ENCODE data around the gene DDR1. TPM values are rescaled to one million over a fixed set of nuclear protein-coding genes. Genes with fewer than 3 reads are reported as not detected.

DDR1 gene
- total and polyA plus RNA-seq, 2 experiments from 2014 or later = 58.3 to 154 TPM

DNA sequence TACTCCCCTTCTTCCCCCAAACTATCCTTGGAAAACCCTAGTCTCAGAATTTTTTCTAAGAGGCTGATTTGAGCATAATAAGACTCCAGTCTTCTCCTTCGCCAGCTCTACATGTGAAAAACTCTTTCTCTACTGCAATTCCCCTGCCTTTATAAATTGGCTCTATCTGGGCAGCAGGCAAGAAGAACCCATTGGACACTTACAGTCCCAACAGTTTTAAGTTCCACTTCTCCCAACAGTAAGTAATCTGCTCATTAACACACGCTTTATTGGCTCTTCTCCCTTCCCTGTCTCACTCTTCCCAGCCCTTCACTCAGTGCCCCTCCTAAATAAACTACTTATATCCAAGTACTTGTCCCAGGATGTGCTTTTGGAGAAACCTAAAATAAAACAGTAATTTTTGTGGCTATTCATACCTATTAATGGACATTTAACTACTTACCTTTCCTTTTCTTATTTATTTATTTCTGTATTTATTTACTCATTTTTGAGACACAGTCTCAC, 11.1 kb upstream of the DDR1 start:
- Histone ChIP-seq H3K4me2 (no peak overlapping the region), H3K9me2 (ENCODE audit: insufficient read depth) (peaks cover 21% of the 10 kb centered on the region)

More for the DNA sequence above, 11.1 kb upstream of the DDR1 start:
- TF ChIP-seq ZNF114 (CRISPR knock-in tag; IDR thresholded peaks at IDR 0.05) (no peak), NANOG (IDR thresholded peaks at IDR 0.05; ENCODE audit: borderline replicate concordance) (no peak), JUNB (IDR thresholded peaks at IDR 0.05; ENCODE audit: unreplicated experiment) (no peak), POLR2AphosphoS5 (IDR thresholded peaks at IDR 0.05; ENCODE audit: low read depth) (no peak), STAT1 (IDR thresholded peaks at IDR 0.05; ENCODE audit: unreplicated experiment) (no peak), ZNF331 (CRISPR knock-in tag; IDR thresholded peaks at IDR 0.05; ENCODE audit: low read depth) (no peak), EZH2 (IDR thresholded peaks at IDR 0.05; ENCODE audit: low read depth, unreplicated experiment) (no peak), CREB1 (CRISPR knock-in tag; IDR thresholded peaks at IDR 0.05; ENCODE audit: low read depth) (no peak), EZH2phosphoT487 (IDR thresholded peaks at IDR 0.05; ENCODE audit: unreplicated experiment) (no peak)
- TF ChIP-seq, protein P1, sequence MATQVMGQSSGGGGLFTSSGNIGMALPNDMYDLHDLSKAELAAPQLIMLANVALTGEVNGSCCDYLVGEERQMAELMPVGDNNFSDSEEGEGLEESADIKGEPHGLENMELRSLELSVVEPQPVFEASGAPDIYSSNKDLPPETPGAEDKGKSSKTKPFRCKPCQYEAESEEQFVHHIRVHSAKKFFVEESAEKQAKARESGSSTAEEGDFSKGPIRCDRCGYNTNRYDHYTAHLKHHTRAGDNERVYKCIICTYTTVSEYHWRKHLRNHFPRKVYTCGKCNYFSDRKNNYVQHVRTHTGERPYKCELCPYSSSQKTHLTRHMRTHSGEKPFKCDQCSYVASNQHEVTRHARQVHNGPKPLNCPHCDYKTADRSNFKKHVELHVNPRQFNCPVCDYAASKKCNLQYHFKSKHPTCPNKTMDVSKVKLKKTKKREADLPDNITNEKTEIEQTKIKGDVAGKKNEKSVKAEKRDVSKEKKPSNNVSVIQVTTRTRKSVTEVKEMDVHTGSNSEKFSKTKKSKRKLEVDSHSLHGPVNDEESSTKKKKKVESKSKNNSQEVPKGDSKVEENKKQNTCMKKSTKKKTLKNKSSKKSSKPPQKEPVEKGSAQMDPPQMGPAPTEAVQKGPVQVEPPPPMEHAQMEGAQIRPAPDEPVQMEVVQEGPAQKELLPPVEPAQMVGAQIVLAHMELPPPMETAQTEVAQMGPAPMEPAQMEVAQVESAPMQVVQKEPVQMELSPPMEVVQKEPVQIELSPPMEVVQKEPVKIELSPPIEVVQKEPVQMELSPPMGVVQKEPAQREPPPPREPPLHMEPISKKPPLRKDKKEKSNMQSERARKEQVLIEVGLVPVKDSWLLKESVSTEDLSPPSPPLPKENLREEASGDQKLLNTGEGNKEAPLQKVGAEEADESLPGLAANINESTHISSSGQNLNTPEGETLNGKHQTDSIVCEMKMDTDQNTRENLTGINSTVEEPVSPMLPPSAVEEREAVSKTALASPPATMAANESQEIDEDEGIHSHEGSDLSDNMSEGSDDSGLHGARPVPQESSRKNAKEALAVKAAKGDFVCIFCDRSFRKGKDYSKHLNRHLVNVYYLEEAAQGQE (IDR thresholded peaks at IDR 0.05; ENCODE audit: unreplicated experiment) = no peak
- TF ChIP-seq, protein P2, sequence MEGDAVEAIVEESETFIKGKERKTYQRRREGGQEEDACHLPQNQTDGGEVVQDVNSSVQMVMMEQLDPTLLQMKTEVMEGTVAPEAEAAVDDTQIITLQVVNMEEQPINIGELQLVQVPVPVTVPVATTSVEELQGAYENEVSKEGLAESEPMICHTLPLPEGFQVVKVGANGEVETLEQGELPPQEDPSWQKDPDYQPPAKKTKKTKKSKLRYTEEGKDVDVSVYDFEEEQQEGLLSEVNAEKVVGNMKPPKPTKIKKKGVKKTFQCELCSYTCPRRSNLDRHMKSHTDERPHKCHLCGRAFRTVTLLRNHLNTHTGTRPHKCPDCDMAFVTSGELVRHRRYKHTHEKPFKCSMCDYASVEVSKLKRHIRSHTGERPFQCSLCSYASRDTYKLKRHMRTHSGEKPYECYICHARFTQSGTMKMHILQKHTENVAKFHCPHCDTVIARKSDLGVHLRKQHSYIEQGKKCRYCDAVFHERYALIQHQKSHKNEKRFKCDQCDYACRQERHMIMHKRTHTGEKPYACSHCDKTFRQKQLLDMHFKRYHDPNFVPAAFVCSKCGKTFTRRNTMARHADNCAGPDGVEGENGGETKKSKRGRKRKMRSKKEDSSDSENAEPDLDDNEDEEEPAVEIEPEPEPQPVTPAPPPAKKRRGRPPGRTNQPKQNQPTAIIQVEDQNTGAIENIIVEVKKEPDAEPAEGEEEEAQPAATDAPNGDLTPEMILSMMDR (conservative IDR thresholded peaks at IDR 0.05; ENCODE audit: low read depth in 2 of 2) = no peak
- TF ChIP-seq, protein P3, sequence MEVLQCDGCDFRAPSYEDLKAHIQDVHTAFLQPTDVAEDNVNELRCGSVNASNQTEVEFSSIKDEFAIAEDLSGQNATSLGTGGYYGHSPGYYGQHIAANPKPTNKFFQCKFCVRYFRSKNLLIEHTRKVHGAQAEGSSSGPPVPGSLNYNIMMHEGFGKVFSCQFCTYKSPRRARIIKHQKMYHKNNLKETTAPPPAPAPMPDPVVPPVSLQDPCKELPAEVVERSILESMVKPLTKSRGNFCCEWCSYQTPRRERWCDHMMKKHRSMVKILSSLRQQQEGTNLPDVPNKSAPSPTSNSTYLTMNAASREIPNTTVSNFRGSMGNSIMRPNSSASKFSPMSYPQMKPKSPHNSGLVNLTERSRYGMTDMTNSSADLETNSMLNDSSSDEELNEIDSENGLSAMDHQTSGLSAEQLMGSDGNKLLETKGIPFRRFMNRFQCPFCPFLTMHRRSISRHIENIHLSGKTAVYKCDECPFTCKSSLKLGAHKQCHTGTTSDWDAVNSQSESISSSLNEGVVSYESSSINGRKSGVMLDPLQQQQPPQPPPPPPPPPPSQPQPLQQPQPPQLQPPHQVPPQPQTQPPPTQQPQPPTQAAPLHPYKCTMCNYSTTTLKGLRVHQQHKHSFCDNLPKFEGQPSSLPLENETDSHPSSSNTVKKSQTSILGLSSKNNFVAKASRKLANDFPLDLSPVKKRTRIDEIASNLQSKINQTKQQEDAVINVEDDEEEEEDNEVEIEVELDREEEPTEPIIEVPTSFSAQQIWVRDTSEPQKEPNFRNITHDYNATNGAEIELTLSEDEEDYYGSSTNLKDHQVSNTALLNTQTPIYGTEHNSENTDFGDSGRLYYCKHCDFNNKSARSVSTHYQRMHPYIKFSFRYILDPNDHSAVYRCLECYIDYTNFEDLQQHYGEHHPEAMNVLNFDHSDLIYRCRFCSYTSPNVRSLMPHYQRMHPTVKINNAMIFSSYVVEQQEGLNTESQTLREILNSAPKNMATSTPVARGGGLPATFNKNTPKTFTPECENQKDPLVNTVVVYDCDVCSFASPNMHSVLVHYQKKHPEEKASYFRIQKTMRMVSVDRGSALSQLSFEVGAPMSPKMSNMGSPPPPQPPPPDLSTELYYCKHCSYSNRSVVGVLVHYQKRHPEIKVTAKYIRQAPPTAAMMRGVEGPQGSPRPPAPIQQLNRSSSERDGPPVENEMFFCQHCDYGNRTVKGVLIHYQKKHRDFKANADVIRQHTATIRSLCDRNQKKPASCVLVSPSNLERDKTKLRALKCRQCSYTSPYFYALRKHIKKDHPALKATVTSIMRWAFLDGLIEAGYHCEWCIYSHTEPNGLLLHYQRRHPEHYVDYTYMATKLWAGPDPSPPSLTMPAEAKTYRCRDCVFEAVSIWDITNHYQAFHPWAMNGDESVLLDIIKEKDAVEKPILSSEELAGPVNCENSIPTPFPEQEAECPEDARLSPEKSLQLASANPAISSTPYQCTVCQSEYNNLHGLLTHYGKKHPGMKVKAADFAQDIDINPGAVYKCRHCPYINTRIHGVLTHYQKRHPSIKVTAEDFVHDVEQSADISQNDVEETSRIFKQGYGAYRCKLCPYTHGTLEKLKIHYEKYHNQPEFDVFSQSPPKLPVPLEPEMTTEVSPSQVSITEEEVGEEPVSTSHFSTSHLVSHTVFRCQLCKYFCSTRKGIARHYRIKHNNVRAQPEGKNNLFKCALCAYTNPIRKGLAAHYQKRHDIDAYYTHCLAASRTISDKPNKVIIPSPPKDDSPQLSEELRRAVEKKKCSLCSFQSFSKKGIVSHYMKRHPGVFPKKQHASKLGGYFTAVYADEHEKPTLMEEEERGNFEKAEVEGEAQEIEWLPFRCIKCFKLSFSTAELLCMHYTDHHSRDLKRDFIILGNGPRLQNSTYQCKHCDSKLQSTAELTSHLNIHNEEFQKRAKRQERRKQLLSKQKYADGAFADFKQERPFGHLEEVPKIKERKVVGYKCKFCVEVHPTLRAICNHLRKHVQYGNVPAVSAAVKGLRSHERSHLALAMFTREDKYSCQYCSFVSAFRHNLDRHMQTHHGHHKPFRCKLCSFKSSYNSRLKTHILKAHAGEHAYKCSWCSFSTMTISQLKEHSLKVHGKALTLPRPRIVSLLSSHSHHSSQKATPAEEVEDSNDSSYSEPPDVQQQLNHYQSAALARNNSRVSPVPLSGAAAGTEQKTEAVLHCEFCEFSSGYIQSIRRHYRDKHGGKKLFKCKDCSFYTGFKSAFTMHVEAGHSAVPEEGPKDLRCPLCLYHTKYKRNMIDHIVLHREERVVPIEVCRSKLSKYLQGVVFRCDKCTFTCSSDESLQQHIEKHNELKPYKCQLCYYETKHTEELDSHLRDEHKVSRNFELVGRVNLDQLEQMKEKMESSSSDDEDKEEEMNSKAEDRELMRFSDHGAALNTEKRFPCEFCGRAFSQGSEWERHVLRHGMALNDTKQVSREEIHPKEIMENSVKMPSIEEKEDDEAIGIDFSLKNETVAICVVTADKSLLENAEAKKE (CRISPR knock-in tag; IDR thresholded peaks at IDR 0.05) = no peak
- TF ChIP-seq, protein P4, sequence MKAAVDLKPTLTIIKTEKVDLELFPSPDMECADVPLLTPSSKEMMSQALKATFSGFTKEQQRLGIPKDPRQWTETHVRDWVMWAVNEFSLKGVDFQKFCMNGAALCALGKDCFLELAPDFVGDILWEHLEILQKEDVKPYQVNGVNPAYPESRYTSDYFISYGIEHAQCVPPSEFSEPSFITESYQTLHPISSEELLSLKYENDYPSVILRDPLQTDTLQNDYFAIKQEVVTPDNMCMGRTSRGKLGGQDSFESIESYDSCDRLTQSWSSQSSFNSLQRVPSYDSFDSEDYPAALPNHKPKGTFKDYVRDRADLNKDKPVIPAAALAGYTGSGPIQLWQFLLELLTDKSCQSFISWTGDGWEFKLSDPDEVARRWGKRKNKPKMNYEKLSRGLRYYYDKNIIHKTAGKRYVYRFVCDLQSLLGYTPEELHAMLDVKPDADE (IDR thresholded peaks at IDR 0.05) = no peak
- Histone ChIP-seq H2AFZ (no peak overlapping the region), H3K4me3 (no peak overlapping the region), H3F3A (replicated peaks; ENCODE audit: low read depth) (0 out of 2 replicates have a peak, but pooled peaks cover 8% of the 10 kb centered on the region), H3K27me3 (ENCODE audit: insufficient read depth) (no peaks in the 10 kb centered on the region), H3K27ac (ENCODE audit: low read depth) (no peak overlapping the region), H3K36me3 (ENCODE audit: insufficient read depth) (peaks cover 15% of the 10 kb centered on the region), H4K20me1 (replicated peaks; ENCODE audit: insufficient read depth) (no peaks in the 10 kb centered on the region), H3K79me2 (replicated peaks; ENCODE audit: insufficient read depth) (no peaks in the 10 kb centered on the region), H3K4me1 (ENCODE audit: insufficient read depth) (peaks cover 5% of the 10 kb centered on the region)
- DNase-seq (ENCODE audit: low spot score) (no peak), ATAC-seq (no peak)
- H3K9me3 Mint-ChIP-seq = peaks cover 59% of the 10 kb centered on the region
- H3K4me1 Mint-ChIP-seq = peaks cover 13% of the 10 kb centered on the region
- H3K27ac Mint-ChIP-seq = no peak overlapping the region
- no peak overlapping the region for H3K4me3 Mint-ChIP-seq
- H3K36me3 Mint-ChIP-seq (ENCODE audit: low read depth) = peaks cover 59% of the 10 kb centered on the region
- peaks cover 14% of the 10 kb centered on the region for H3K27me3 Mint-ChIP-seq (ENCODE audit: insufficient read depth, low read depth, poor library complexity)

Data from GM23338 (cell line).